CD14-positive monocyte (primary cell): ENCODE results near the gene CMTM2. TPM values are rescaled to one million over a fixed set of nuclear protein-coding genes. Genes with fewer than 3 reads are reported as not detected.

Experiments used
- DNase-seq, 3 donors: peaks; one replicate each; pipeline ENCODE4 v3.0.0-alpha.2; 2011 to 2022
- H2AFZ ChIP-seq: 2 replicates; pipeline ENCODE4 v1.6.0; 2012; ENCODE audit warnings: mild to moderate bottlenecking, low read depth, low read length, inconsistent platforms; ENCODE audit not compliant: insufficient read depth, poor library complexity, severe bottlenecking
- H3K27ac ChIP-seq, 2 donors: 1 replicate in 1 of 2; 2 replicates in 1 of 2; pipeline ENCODE4 v1.5.1; 2012 to 2013; ENCODE audit warnings: low read length in 2 of 2, control low read depth in 1 of 2, inconsistent platforms in 1 of 2, low read depth in 1 of 2, mild to moderate bottlenecking in 1 of 2
- H3K27me3 ChIP-seq, 2 donors: one replicate each; pipeline versions ENCODE4 v1.6.0 to v1.6.1; 2011 to 2013; ENCODE audit warnings: low read length in 2 of 2; ENCODE audit not compliant: control insufficient read depth in 2 of 2, insufficient read depth in 2 of 2
- H3K36me3 ChIP-seq, 2 donors: replicated peaks in 1 of 2; 1 replicate in 1 of 2; 2 replicates in 1 of 2; pipeline versions ENCODE4 v1.5.1 to v1.6.1; 2012 to 2013; ENCODE audit warnings: low read length in 2 of 2, control low read depth in 1 of 2, inconsistent platforms in 1 of 2, mild to moderate bottlenecking in 1 of 2; ENCODE audit not compliant: insufficient read depth in 2 of 2, control insufficient read depth in 1 of 2
- H3K4me1 ChIP-seq, 2 donors: 1 replicate in 1 of 2; 2 replicates in 1 of 2; pipeline versions ENCODE4 v1.5.1 to v1.6.1; 2012 to 2013; ENCODE audit warnings: low read length in 2 of 2, control low read depth in 1 of 2, inconsistent platforms in 1 of 2, mild to moderate bottlenecking in 1 of 2, moderate library complexity in 1 of 2; ENCODE audit not compliant: insufficient read depth in 2 of 2, control insufficient read depth in 1 of 2
- H3K4me2 ChIP-seq: replicated peaks from 2 replicates; pipeline ENCODE3; 2012; ENCODE audit warnings: low read length, moderate library complexity, mild to moderate bottlenecking; ENCODE audit not compliant: poor library complexity, severe bottlenecking; ENCODE audit errors: extremely low read depth
- H3K4me3 ChIP-seq, 3 experiments: fragments of 200-600 bp in 1 of 3; sonication (generic) in 1 of 3; replicated peaks in 1 of 3; 1 replicate in 2 of 3; 2 replicates in 1 of 3; pipeline ENCODE4 v1.5.1; 2011 to 2013; ENCODE audit warnings: low read length in 3 of 3, mild to moderate bottlenecking in 3 of 3, control low read depth in 2 of 3, low read depth in 2 of 3, inconsistent platforms in 1 of 3, moderate library complexity in 1 of 3
- H3K79me2 ChIP-seq: 2 replicates; pipeline ENCODE4 v1.6.0; 2012; ENCODE audit warnings: mild to moderate bottlenecking, control low read depth, inconsistent platforms, low read length, moderate library complexity; ENCODE audit not compliant: insufficient read depth
- H3K9ac ChIP-seq: 2 replicates; pipeline ENCODE4 v1.6.0; 2017; ENCODE audit warnings: low read length, mild to moderate bottlenecking; ENCODE audit not compliant: insufficient read depth, poor library complexity, severe bottlenecking
- H3K9me3 ChIP-seq, 2 donors: replicated peaks in 1 of 2; 1 replicate in 1 of 2; 2 replicates in 1 of 2; pipeline versions ENCODE4 v1.5.1 to v1.6.1; 2012 to 2013; ENCODE audit warnings: low read length in 2 of 2, control low read depth in 1 of 2; ENCODE audit not compliant: control insufficient read depth in 1 of 2, insufficient read depth in 1 of 2
- H4K20me1 ChIP-seq: 2 replicates; pipeline ENCODE4 v1.6.0; 2012; ENCODE audit warnings: mild to moderate bottlenecking, low read length, control low read depth, moderate library complexity; ENCODE audit not compliant: insufficient read depth
- H3K27ac Mint-ChIP-seq, 7 donors: one replicate each; pipeline ENCODE4 v1.8.0; 2020; ENCODE audit warnings: mild to moderate bottlenecking in 7 of 7, mixed read lengths in 7 of 7, moderate library complexity in 6 of 7, inconsistent platforms in 2 of 7
- H3K27me3 Mint-ChIP-seq, 3 donors: one replicate each; pipeline ENCODE4 v1.8.0; 2021 to 2022; ENCODE audit warnings: low read depth in 3 of 3, mild to moderate bottlenecking in 3 of 3, mixed read lengths in 3 of 3, moderate library complexity in 3 of 3, inconsistent platforms in 1 of 3
- H3K36me3 Mint-ChIP-seq, 2 donors: one replicate each; pipeline ENCODE4 v1.8.0; 2020; ENCODE audit warnings: mixed read lengths in 2 of 2, inconsistent platforms in 1 of 2, mild to moderate bottlenecking in 1 of 2
- H3K4me1 Mint-ChIP-seq: one replicate; pipeline ENCODE4 v1.8.0; 2020; ENCODE audit warnings: mild to moderate bottlenecking, mixed read lengths
- H3K4me3 Mint-ChIP-seq, 2 donors: one replicate each; pipeline ENCODE4 v1.8.0; 2020; ENCODE audit warnings: mild to moderate bottlenecking in 2 of 2, mixed read lengths in 2 of 2, moderate library complexity in 1 of 2
- H3K9me3 Mint-ChIP-seq, 7 donors: one replicate each; pipeline ENCODE4 v1.8.0; 2020 to 2022; ENCODE audit warnings: mixed read lengths in 7 of 7, mild to moderate bottlenecking in 6 of 7, moderate library complexity in 6 of 7, inconsistent platforms in 2 of 7
- WGBS: methylation state at CpG from one replicate; pipeline ENCODE4 v1.1.5; 2013; ENCODE audit warnings: missing lambda C conversion rate; ENCODE audit not compliant: insufficient coverage; 5-methylcytosine and 5-hydroxymethylcytosine counted together
- intact Hi-C, 2 donors: fragments of 100-400 bp; cut with micrococcal nuclease; formaldehyde crosslinking; loops; one replicate each; pipeline versions ENCODE4 v1.15.0 to v1.15.1; 2023
- polyA plus RNA-seq, 3 donors: library from polyadenylated mRNA; depleted of rRNA in 1 of 3; unstranded in 2 of 3; stranded (reverse) in 1 of 3; fragments of 300-500 nt in 2 of 3; fragments of >200 nt in 1 of 3; fragmentation: Illumina TruSeq in 2 of 3; gene quantifications; 1 replicate in 2 of 3; 2 replicates in 1 of 3; pipeline ENCODE4 v1.2.3, GENCODE V29; 2012 to 2021
- TF ChIP-seq, protein P1 (sequence below): fragments of 200-600 bp; IDR thresholded peaks from one replicate; pipeline ENCODE4 v1.8.0; 2022; ENCODE audit warnings: antibody characterized with exemption, mild to moderate bottlenecking

CMTM2 gene
- polyA plus RNA-seq, 3 donors = 11.0 to 41.6 (median 39.1) TPM

DNA sequence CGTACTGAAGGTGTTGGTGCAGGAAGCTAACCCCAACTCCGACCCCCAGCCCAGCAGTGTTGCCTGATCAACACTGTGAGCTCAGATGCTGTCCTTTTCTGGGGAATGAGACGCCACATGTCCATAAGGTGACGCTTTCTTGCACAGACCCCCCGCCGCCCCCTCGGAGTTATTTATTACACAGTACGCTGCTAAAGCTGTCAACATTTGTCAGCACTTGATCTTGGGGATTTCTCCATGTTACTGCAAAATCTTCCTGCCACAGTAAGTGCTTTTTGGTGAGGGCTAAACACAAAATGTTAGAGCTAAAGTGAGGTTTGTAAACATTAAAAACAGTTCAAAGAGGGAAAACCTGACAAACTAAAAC, 41.1 kb downstream of the CMTM2 start:
- Mint-ChIP-seq H3K27ac (peak overlapping the region in 2 of 7 donors; percentile 55 to 68), H3K36me3 (peaks cover 50 to 82% of the 10 kb centered on the region in 2 donors), H3K4me3 (no peak overlapping the region), H3K27me3 (peaks cover 0 to 4% (median 0%) of the 10 kb centered on the region in 3 donors), H3K4me1 (peaks cover 28% of the 10 kb centered on the region), H3K9me3 (peaks cover 0 to 2% (median 0%) of the 10 kb centered on the region in 7 donors)
- H2AFZ ChIP-seq = no peak overlapping the region
- H3K4me3 ChIP-seq = no peak overlapping the region
- H3K79me2 ChIP-seq = no peaks in the 10 kb centered on the region
- H3K4me2 ChIP-seq = no peak overlapping the region
- intact Hi-C loops = no loop called here
- peaks cover 36 to 82% of the 10 kb centered on the region in 2 donors for H3K36me3 ChIP-seq
- TF ChIP-seq, protein P1, sequence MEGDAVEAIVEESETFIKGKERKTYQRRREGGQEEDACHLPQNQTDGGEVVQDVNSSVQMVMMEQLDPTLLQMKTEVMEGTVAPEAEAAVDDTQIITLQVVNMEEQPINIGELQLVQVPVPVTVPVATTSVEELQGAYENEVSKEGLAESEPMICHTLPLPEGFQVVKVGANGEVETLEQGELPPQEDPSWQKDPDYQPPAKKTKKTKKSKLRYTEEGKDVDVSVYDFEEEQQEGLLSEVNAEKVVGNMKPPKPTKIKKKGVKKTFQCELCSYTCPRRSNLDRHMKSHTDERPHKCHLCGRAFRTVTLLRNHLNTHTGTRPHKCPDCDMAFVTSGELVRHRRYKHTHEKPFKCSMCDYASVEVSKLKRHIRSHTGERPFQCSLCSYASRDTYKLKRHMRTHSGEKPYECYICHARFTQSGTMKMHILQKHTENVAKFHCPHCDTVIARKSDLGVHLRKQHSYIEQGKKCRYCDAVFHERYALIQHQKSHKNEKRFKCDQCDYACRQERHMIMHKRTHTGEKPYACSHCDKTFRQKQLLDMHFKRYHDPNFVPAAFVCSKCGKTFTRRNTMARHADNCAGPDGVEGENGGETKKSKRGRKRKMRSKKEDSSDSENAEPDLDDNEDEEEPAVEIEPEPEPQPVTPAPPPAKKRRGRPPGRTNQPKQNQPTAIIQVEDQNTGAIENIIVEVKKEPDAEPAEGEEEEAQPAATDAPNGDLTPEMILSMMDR = no peak
- no peak for DNase-seq
- no peaks in the 10 kb centered on the region for H3K27me3 ChIP-seq
- no peak overlapping the region for H3K27ac ChIP-seq
- H4K20me1 ChIP-seq = peaks cover 11% of the 10 kb centered on the region
- H3K9ac ChIP-seq = no peak overlapping the region
- H3K4me1 ChIP-seq = peaks cover 15 to 16% of the 10 kb centered on the region in 2 donors
- 95% methylated on average over 8 of the region's 8 CpGs for WGBS
- H3K9me3 ChIP-seq = no peaks in the 10 kb centered on the region

DNA sequence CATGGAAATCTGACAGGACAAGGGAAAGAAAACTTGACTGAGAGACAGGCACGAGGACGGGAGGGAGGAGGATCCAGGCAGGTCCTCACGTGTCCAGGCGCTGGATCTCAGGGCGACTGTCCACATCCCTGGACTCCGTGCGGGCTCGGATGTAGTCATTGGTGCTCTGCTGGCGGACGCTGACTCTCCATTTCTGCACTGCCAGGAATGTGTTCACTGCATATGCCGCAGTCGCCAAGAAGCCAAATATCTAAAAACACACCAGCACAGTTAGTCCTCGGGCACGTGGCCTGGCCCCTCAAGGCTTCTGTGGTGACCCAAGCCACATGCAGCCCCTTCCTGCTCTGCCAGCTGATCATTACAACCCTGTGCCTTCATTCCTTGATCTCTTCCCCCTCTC, 42.7 kb downstream of the CMTM2 start:
- no peaks in the 10 kb centered on the region for H3K79me2 ChIP-seq
- H3K4me2 ChIP-seq = no peak overlapping the region
- Mint-ChIP-seq H3K27me3 (peaks cover 0 to 4% (median 2%) of the 10 kb centered on the region in 3 donors), H3K4me1 (peaks cover 12% of the 10 kb centered on the region), H3K4me3 (no peak overlapping the region), H3K36me3 (peaks cover 50 to 86% of the 10 kb centered on the region in 2 donors), H3K9me3 (peaks cover 0 to 2% (median 0%) of the 10 kb centered on the region in 7 donors), H3K27ac (peak overlapping the region in 3 of 7 donors; percentile 23 to 54 (median 33))
- H3K9me3 ChIP-seq = no peaks in the 10 kb centered on the region
- no peaks in the 10 kb centered on the region for H4K20me1 ChIP-seq
- H3K4me1 ChIP-seq = peaks cover 7% of the 10 kb centered on the region in 2 donors
- TF ChIP-seq, protein P1 = no peak
- no peak overlapping the region for H3K9ac ChIP-seq
- no peak overlapping the region for H3K4me3 ChIP-seq
- DNase-seq = no peak
- H3K27ac ChIP-seq = no peak overlapping the region
- WGBS = 98% methylated on average over 11 of the region's 14 CpGs
- no peak overlapping the region for H2AFZ ChIP-seq
- no peaks in the 10 kb centered on the region for H3K27me3 ChIP-seq
- H3K36me3 ChIP-seq = peaks cover 36 to 72% of the 10 kb centered on the region in 2 donors
- intact Hi-C loops = no loop called here
